IPS-18a (cell line): ENCODE measurements around the gene AQP6.
A peak's percentile ranks its signal among the peaks of the same experiment; 100 is the strongest.

Experiments used
- H3K27ac ChIP-seq: one replicate; pipeline ENCODE4 v1.5.1; 2013; ENCODE audit warnings: low read length
- H3K27me3 ChIP-seq: one replicate; pipeline ENCODE4 v1.6.1; 2013; ENCODE audit warnings: mild to moderate bottlenecking, low read length; ENCODE audit not compliant: control insufficient read depth, insufficient read depth
- H3K36me3 ChIP-seq: one replicate; pipeline ENCODE4 v1.6.1; 2013; ENCODE audit warnings: low read depth, low read length; ENCODE audit not compliant: control insufficient read depth
- H3K4me1 ChIP-seq: one replicate; pipeline ENCODE4 v1.6.1; 2013; ENCODE audit warnings: low read depth, low read length; ENCODE audit not compliant: control insufficient read depth
- H3K4me3 ChIP-seq: one replicate; pipeline ENCODE4 v1.5.1; 2013; ENCODE audit warnings: low read length
- H3K9ac ChIP-seq: one replicate; pipeline ENCODE4 v1.6.1; 2013; ENCODE audit warnings: mild to moderate bottlenecking, low read length, moderate library complexity
- H3K9me3 ChIP-seq: one replicate; pipeline ENCODE4 v1.6.1; 2013; ENCODE audit warnings: low read depth, low read length; ENCODE audit not compliant: control insufficient read depth

AQP6 gene

DNA sequence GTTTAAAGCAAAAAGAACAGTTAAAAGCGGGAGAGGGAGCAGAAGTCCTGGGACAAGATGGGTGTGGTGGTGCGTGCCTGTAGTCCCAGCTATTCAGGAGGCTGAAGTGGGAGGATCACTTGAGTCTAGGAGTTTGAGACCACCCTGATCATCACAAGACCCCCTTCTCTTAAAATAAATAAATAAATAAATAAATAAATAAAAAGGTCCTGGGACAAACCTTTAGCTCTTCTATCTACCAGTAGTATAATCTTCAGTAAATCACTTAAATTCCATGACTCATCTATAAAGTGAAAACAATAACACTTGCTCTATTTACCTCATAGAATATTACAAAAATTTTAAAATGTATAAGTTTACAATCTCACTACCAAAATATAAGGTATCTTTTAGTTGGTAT, 46.8 kb downstream of the AQP6 start:
- Histone ChIP-seq H3K4me3 (no peak overlapping the region), H3K9ac (no peak overlapping the region), H3K27me3 (no peaks in the 10 kb centered on the region), H3K27ac (no peak overlapping the region), H3K9me3 (no peaks in the 10 kb centered on the region), H3K36me3 (peaks cover 2% of the 10 kb centered on the region), H3K4me1 (no peaks in the 10 kb centered on the region)

- Histone ChIP-seq H3K36me3 (no peaks in the 10 kb centered on the region), H3K9me3 (no peaks in the 10 kb centered on the region), H3K27me3 (no peaks in the 10 kb centered on the region), H3K9ac (no peak overlapping the region), H3K4me3 (no peak overlapping the region), H3K4me1 (no peaks in the 10 kb centered on the region), H3K27ac (no peak overlapping the region)
These were observed 48.3 kb downstream of the AQP6 start for GRCh38 chr12:50021031-50021430.

- Histone ChIP-seq H3K4me1 (no peaks in the 10 kb centered on the region), H3K4me3 (no peak overlapping the region), H3K27me3 (no peaks in the 10 kb centered on the region), H3K36me3 (no peaks in the 10 kb centered on the region), H3K9ac (no peak overlapping the region), H3K9me3 (no peaks in the 10 kb centered on the region), H3K27ac (no peak overlapping the region)
These were observed 50.2 kb downstream of the AQP6 start for GRCh38 chr12:50022903-50023302.

DNA sequence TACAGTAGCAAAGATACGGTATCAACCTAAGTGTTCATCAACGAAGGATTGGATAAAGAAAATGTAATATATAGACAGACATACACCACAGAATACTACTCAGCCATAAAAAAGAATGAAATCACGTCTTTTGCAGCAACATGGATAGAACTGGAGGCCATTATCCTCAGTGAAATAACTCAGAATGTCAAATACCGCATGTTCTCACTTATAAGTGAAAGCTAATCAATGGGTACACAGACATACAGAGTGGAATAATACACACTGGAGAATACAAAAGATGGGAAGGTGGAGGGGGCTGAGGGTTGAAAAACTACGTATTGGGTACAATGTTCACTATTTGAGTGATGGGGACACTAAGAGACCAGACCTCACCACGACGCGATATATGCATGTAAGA, 51.5 kb downstream of the AQP6 start:
- Histone ChIP-seq H3K27me3 (no peaks in the 10 kb centered on the region), H3K27ac (no peak overlapping the region), H3K36me3 (no peaks in the 10 kb centered on the region), H3K4me3 (peak overlapping the region; percentile 92), H3K9me3 (no peaks in the 10 kb centered on the region), H3K4me1 (no peaks in the 10 kb centered on the region), H3K9ac (peak overlapping the region; percentile 78)

DNA sequence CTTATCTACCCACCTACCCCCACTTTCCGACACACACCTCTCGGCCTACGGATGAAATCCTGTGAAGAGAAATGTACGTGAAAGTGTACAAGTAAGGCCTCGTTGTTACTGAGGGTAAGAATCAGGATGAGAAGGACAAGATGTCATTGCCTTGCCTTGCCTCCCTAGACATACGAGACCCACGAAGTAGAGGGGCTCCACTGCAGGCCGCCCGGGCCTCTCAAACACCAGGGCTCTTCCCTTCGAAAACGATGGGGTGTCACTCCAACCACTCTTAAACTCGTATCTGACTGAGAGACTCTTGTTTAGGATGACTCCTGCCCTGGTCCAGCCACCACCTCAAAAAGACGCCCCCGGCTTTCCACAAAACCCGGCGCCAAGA, 52.0 kb downstream of the AQP6 start:
- Histone ChIP-seq H3K9ac (peak overlapping the region; percentile 78), H3K36me3 (no peaks in the 10 kb centered on the region), H3K27ac (no peak overlapping the region), H3K27me3 (no peaks in the 10 kb centered on the region), H3K9me3 (no peaks in the 10 kb centered on the region), H3K4me1 (no peaks in the 10 kb centered on the region), H3K4me3 (peak overlapping the region; percentile 92)

- Histone ChIP-seq H3K4me3 (peak within 1 kb of the TSS; percentile 92), H3K9me3 (no peaks in the 10 kb centered on the region), H3K27me3 (no peaks in the 10 kb centered on the region), H3K27ac (no peak within 1 kb of the TSS), H3K9ac (peak within 1 kb of the TSS; percentile 78), H3K4me1 (no peaks in the 10 kb centered on the region), H3K36me3 (no peaks in the 10 kb centered on the region)
These were observed 52.7 kb downstream of the AQP6 start, which contains the start of gene RACGAP1 for GRCh38 chr12:50025187-50026059. TSS of gene RACGAP1 (minus strand) at chr12:50025494. CDS start at chr12:50016715, 8,779 bp downstream.

DNA sequence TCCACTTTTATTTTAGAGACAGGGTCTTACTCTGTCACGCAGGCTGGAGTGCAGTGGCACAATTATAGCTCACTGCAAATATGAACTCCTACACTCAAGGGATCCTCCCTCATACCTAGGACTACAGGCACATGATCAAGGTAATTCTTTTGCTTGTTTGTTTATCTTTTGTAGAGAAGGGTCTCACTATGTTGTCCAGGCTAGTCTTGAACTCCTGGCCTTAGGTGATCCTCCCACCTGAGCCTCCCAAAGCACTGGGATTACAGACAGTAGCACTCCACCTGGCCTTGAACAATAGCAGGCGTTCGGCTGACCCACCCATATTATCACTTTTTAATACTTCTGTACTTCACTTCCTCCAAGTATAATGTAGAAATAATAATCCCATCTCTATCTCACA, 53.9 kb downstream of the AQP6 start:
- Histone ChIP-seq H3K27ac (no peak overlapping the region), H3K9ac (no peak overlapping the region), H3K4me1 (no peaks in the 10 kb centered on the region), H3K27me3 (no peaks in the 10 kb centered on the region), H3K9me3 (no peaks in the 10 kb centered on the region), H3K4me3 (no peak overlapping the region), H3K36me3 (no peaks in the 10 kb centered on the region)
